Measurements from ENCODE around the gene PKHD1. TPM values are rescaled to one million over a fixed set of nuclear protein-coding genes. Genes with fewer than 3 reads are reported as not detected.

Gene PKHD1
- total RNA-seq, 4 donors from 2014 or later: 0.04 to 0.32 (median 0.22) TPM; not detected in 1

- intact Hi-C loops (cut with DNase I; ENCODE audit: low total_unique reads): no loop called here
- no peak overlapping the region for H3K4me3 ChIP-seq (ENCODE audit: low read depth, poor library complexity, severe bottlenecking)
- DNase-seq (ENCODE audit: low spot score in 2 of 2): no peak
- TF ChIP-seq POLR2A (IDR thresholded peaks at IDR 0.05): no peak
- TF ChIP-seq, protein P1, sequence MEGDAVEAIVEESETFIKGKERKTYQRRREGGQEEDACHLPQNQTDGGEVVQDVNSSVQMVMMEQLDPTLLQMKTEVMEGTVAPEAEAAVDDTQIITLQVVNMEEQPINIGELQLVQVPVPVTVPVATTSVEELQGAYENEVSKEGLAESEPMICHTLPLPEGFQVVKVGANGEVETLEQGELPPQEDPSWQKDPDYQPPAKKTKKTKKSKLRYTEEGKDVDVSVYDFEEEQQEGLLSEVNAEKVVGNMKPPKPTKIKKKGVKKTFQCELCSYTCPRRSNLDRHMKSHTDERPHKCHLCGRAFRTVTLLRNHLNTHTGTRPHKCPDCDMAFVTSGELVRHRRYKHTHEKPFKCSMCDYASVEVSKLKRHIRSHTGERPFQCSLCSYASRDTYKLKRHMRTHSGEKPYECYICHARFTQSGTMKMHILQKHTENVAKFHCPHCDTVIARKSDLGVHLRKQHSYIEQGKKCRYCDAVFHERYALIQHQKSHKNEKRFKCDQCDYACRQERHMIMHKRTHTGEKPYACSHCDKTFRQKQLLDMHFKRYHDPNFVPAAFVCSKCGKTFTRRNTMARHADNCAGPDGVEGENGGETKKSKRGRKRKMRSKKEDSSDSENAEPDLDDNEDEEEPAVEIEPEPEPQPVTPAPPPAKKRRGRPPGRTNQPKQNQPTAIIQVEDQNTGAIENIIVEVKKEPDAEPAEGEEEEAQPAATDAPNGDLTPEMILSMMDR (IDR thresholded peaks at IDR 0.05): no peak
- 68 to 72% methylated on average over 2 of the region's 2 CpGs for WGBS, 2 donors
These were observed 346.8 kb downstream of the PKHD1 start for GRCh38 chr6:51740658-51741057.

DNA sequence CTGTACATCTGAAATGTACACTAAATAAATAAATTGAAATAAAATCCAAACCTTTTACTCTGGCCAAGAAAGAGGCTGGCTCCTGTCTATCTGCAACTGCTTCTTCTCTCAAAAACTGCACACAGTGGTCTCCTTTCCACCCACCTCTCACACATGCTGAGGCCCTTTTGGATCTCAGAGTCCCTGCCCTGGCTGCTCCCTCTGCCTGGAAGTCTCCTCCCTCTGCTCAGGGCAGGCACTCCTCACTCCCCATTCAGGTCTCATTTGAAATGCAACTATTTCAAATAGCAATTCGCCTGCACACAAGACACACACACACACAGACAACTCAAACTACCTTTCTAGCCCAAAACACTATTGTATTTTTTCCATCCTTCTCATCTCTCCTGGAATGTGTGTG is 348.8 kb downstream of the PKHD1 start:
- 72 to 88% methylated on average over 1 of the region's 1 CpG for WGBS, 2 donors
- intact Hi-C loops (cut with DNase I; ENCODE audit: low total_unique reads): no loop called here

GRCh38 chr6:51737580-51738360 is 349.6 kb downstream of the PKHD1 start:
- no peak for DNase-seq (ENCODE audit: low spot score in 2 of 2)
- WGBS, 2 donors: 88 to 90% methylated on average over 6 of the region's 6 CpGs
- intact Hi-C loops (cut with DNase I; ENCODE audit: low total_unique reads): no loop called here
- no peak for TF ChIP-seq POLR2A (IDR thresholded peaks at IDR 0.05)
- TF ChIP-seq, protein P1 (IDR thresholded peaks at IDR 0.05): no peak
- H3K4me3 ChIP-seq (ENCODE audit: low read depth, poor library complexity, severe bottlenecking): no peak overlapping the region

More for the DNA sequence above, 348.8 kb downstream of the PKHD1 start:
- no peak for DNase-seq (ENCODE audit: low spot score in 2 of 2)
- no peak overlapping the region for H3K4me3 ChIP-seq (ENCODE audit: low read depth, poor library complexity, severe bottlenecking)
- TF ChIP-seq, protein P1 (IDR thresholded peaks at IDR 0.05): no peak
- no peak for TF ChIP-seq POLR2A (IDR thresholded peaks at IDR 0.05)

GRCh38 chr6:51725155-51725554 is 362.3 kb downstream of the PKHD1 start:
- no peak for DNase-seq (ENCODE audit: low spot score in 2 of 2)
- H3K4me3 ChIP-seq (ENCODE audit: low read depth, poor library complexity, severe bottlenecking): no peak overlapping the region
- TF ChIP-seq POLR2A (IDR thresholded peaks at IDR 0.05): no peak
- TF ChIP-seq, protein P1 (IDR thresholded peaks at IDR 0.05): no peak
- intact Hi-C loops (cut with DNase I; ENCODE audit: low total_unique reads): no loop called here
- 68 to 72% methylated on average over 2 of the region's 2 CpGs for WGBS, 2 donors

- TF ChIP-seq POLR2A (IDR thresholded peaks at IDR 0.05): no peak
- TF ChIP-seq, protein P1 (IDR thresholded peaks at IDR 0.05): no peak
- WGBS, 2 donors: 87 to 88% methylated on average over 3 of the region's 3 CpGs
- DNase-seq (ENCODE audit: low spot score in 2 of 2): no peak
- intact Hi-C loops (cut with DNase I; ENCODE audit: low total_unique reads): no loop called here
- no peak overlapping the region for H3K4me3 ChIP-seq (ENCODE audit: low read depth, poor library complexity, severe bottlenecking)
These were observed 367.1 kb downstream of the PKHD1 start for GRCh38 chr6:51720327-51720726.
